HepG2 (cell line): ENCODE results near the gene CSF3R.

Experiments used
- KDM5B ChIP-seq: sonication (generic); formaldehyde crosslinking; IDR thresholded peaks from 2 replicates; pipeline ENCODE4 v1.4.0; 2020; ENCODE audit warnings: missing genetic modification reagents, mild to moderate bottlenecking, borderline replicate concordance
- PRDM15 ChIP-seq: sonication (generic); formaldehyde crosslinking; IDR thresholded peaks from 2 replicates; pipeline ENCODE4 v1.4.0; 2020; ENCODE audit warnings: missing genetic modification reagents
- RAD21 ChIP-seq: fragments of 450-650 bp; formaldehyde crosslinking; IDR thresholded peaks from 2 replicates; pipeline ENCODE4 v1.5.0; 2020; ENCODE audit warnings: mild to moderate bottlenecking
- ZFP36 ChIP-seq: fragments of 150-350 bp; IDR thresholded peaks from 2 replicates; pipeline ENCODE4 v1.6.1; 2018; ENCODE audit warnings: borderline replicate concordance, low read length, low read depth; ENCODE audit not compliant: partially characterized antibody
- ZNF18 ChIP-seq: sonication (generic); formaldehyde crosslinking; IDR thresholded peaks from 2 replicates; pipeline ENCODE4 v1.8.0; 2022; ENCODE audit warnings: mild to moderate bottlenecking, missing genetic modification reagents; ENCODE audit not compliant: insufficient replicate concordance
- ZNF749 ChIP-seq: sonication (generic); formaldehyde crosslinking; IDR thresholded peaks from 2 replicates; pipeline ENCODE4 v1.8.0; 2022; ENCODE audit warnings: mild to moderate bottlenecking, missing genetic modification reagents, moderate library complexity, borderline replicate concordance

- no peak for TF ChIP-seq ZNF749 (CRISPR knock-in tag)
- TF ChIP-seq PRDM15, result no peak
- TF ChIP-seq KDM5B (CRISPR knock-in tag), result no peak
- TF ChIP-seq ZFP36, result no peak
- no peak for TF ChIP-seq ZNF18
- no peak for TF ChIP-seq RAD21 (CRISPR knock-in tag)
These were observed 23.7 kb upstream of the CSF3R start for GRCh38 chr1:36506276-36506920.
